Measurements from ENCODE around the gene BFSP2.
A peak's percentile ranks its signal among the peaks of the same experiment; 100 is the strongest.

Gene BFSP2

DNA sequence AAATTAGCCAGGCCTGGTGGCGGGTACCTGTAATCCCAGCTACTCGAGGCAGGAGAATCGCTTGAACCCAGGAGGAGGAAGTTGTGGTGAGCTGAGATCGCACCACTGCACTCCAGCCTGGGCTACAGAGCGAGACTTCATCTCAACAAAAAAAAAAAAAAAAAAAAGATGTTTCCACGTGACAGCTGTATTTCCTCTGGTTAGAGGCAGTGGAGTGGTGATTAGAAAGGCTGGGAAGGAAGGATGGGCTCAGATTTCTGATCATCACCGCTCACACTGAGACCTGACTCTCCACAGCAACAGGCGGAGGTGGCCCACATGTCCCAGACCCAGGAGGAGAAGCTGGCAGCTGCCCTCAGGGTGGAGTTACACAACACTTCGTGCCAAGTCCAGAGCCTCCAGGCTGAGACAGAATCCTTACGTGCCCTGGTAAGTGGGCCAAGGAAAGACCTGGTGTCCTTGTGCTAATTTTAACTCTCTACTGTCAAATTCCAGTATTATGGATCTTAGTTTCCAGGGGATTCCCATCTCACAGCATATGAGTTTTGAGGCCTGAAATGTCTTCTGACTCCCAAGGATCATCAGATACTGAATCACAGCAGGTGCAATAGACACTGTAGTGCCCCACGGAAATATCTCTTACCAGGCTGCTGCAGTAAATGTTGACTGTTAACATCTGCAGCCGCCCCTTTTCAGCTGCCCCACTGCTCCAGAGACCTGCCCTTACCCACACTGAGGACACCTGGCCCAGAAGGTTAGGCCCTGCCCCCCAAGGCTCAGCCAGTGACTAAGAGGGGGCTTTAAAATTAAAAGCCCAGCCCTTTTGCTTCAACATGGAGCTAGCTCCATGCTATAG lies 66.9 kb downstream of the BFSP2 start:
- H3K4me2 ChIP-seq = peak overlapping the region; percentile 31
- H3K4me1 ChIP-seq (ENCODE audit: low read depth, poor library complexity, severe bottlenecking) = peaks cover 97% of the 10 kb centered on the region
- no peak overlapping the region for H2AFZ ChIP-seq (ENCODE audit: low read depth)
- H3K9ac ChIP-seq = no peak overlapping the region; the same call in 1 of the 2 replicates
- H3K79me2 ChIP-seq (ENCODE audit: insufficient read depth, low read depth) = no peaks in the 10 kb centered on the region
- H4K20me1 ChIP-seq (ENCODE audit: insufficient read depth) = no peaks in the 10 kb centered on the region
- H3K27ac ChIP-seq = no peak overlapping the region
- H3K27me3 ChIP-seq (ENCODE audit: insufficient read depth, low read depth) = no peaks in the 10 kb centered on the region
- TF ChIP-seq, protein P1, sequence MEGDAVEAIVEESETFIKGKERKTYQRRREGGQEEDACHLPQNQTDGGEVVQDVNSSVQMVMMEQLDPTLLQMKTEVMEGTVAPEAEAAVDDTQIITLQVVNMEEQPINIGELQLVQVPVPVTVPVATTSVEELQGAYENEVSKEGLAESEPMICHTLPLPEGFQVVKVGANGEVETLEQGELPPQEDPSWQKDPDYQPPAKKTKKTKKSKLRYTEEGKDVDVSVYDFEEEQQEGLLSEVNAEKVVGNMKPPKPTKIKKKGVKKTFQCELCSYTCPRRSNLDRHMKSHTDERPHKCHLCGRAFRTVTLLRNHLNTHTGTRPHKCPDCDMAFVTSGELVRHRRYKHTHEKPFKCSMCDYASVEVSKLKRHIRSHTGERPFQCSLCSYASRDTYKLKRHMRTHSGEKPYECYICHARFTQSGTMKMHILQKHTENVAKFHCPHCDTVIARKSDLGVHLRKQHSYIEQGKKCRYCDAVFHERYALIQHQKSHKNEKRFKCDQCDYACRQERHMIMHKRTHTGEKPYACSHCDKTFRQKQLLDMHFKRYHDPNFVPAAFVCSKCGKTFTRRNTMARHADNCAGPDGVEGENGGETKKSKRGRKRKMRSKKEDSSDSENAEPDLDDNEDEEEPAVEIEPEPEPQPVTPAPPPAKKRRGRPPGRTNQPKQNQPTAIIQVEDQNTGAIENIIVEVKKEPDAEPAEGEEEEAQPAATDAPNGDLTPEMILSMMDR (conservative IDR thresholded peaks at IDR 0.05; ENCODE audit: low read depth, low read length) = no peak
- no peak overlapping the region for H3K4me3 ChIP-seq (IDR thresholded peaks at IDR 0.05; ENCODE audit: insufficient read depth, low read depth, low read length)
- no peaks in the 10 kb centered on the region for H3K36me3 ChIP-seq (ENCODE audit: insufficient read depth)

DNA sequence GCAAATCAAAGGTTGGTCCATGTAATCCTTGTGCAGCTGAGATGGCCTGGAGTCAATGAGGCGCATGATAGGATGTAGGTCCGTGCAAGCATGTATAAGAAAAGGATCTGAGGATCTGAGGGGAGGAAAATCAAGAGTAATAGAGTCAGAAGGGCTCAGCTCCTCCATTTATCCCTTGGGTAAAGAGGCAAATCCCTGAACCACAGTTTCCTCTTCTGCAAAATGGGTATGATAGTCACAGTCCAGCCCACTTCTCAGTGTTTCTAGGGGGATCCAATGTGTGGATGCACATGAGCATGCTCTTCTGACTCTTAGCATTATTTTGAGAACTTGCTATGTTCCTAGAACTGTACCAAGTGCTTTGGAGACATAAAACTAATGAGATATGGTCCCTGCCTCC lies 67.9 kb downstream of the BFSP2 start:
- H3K4me1 ChIP-seq (ENCODE audit: low read depth, poor library complexity, severe bottlenecking) = peaks cover 97% of the 10 kb centered on the region
- H4K20me1 ChIP-seq (ENCODE audit: insufficient read depth) = no peaks in the 10 kb centered on the region
- no peak overlapping the region for H3K4me3 ChIP-seq (IDR thresholded peaks at IDR 0.05; ENCODE audit: insufficient read depth, low read depth, low read length)
- no peak overlapping the region for H3K9ac ChIP-seq
- H3K4me2 ChIP-seq = peak overlapping the region; percentile 35
- H3K27me3 ChIP-seq (ENCODE audit: insufficient read depth, low read depth) = no peaks in the 10 kb centered on the region
- no peak overlapping the region; the same call in 1 of the 2 replicates for H3K27ac ChIP-seq
- no peaks in the 10 kb centered on the region for H3K36me3 ChIP-seq (ENCODE audit: insufficient read depth)
- TF ChIP-seq, protein P1 (conservative IDR thresholded peaks at IDR 0.05; ENCODE audit: low read depth, low read length) = no peak
- peaks cover 1% of the 10 kb centered on the region; the same call in 1 of the 2 replicates for H3K79me2 ChIP-seq (ENCODE audit: insufficient read depth, low read depth)
- H2AFZ ChIP-seq (ENCODE audit: low read depth) = peak overlapping the region; percentile 28; the same call in 1 of the 2 replicates

DNA sequence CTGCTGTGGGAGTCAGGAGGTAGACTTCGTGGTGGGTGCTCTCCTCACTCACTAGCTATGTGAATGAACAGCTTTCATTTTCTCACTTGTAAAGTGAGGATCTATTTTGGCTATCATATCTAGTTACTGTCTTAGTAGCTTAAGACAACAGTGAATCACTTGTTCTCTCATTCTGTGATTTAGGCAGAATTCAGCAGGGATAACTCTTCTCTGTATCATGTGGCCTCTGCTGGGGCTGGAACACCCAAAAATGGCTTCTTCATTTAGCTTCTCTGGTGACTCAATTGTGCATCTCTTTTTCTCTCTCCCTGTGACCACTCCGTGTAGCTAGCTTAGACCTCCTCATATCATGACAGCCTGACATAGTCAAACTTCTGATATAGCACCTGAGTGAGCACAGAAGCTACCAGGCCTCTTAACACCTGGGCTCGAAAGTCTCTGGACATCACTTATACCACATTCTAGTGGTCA lies 68.4 kb downstream of the BFSP2 start:
- Histone ChIP-seq H3K4me1 (ENCODE audit: low read depth, poor library complexity, severe bottlenecking) (peaks cover 97% of the 10 kb centered on the region), H3K79me2 (ENCODE audit: insufficient read depth, low read depth) (peaks cover 5% of the 10 kb centered on the region; the same call in 1 of the 2 replicates), H2AFZ (ENCODE audit: low read depth) (peak overlapping the region; percentile 28; the same call in 1 of the 2 replicates), H3K27ac (no peak overlapping the region; the same call in 1 of the 2 replicates), H3K4me3 (IDR thresholded peaks at IDR 0.05; ENCODE audit: insufficient read depth, low read depth, low read length) (no peak overlapping the region), H4K20me1 (ENCODE audit: insufficient read depth) (no peaks in the 10 kb centered on the region), H3K9ac (no peak overlapping the region), H3K27me3 (ENCODE audit: insufficient read depth, low read depth) (no peaks in the 10 kb centered on the region), H3K4me2 (peak overlapping the region; percentile 35), H3K36me3 (ENCODE audit: insufficient read depth) (no peaks in the 10 kb centered on the region)
- TF ChIP-seq, protein P1 (conservative IDR thresholded peaks at IDR 0.05; ENCODE audit: low read depth, low read length) = no peak

DNA sequence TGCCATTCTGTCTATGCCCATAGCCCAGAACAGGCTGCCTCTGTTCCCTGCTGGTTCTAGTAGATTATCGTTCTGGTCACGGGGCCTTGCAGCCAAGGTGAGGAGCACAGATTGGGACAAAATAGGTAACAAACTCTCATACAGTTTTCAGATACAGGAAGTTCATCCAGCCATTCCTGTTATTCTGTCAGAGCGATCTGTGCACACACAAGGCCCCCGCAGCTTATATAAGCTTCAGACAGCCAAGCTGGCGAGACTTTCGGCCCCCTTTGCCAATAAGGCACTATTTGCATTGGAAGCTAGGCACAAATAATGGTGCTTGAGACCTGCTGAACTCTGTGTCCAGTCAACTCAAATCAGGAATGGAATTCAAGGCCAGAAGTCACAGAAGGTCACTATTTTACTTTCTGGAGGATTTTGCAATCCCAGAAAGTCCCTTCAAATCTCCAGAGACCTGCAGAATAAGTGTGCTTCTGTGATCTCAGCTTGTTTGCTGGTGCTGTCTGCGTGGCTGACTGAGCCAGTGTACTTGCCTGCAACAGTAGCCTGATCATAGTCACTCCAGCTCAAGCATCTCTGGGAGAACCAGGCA lies 69.4 kb downstream of the BFSP2 start:
- Histone ChIP-seq H3K9ac (no peak overlapping the region), H4K20me1 (ENCODE audit: insufficient read depth) (no peaks in the 10 kb centered on the region), H3K27ac (no peak overlapping the region), H3K4me3 (IDR thresholded peaks at IDR 0.05; ENCODE audit: insufficient read depth, low read depth, low read length) (no peak overlapping the region), H2AFZ (ENCODE audit: low read depth) (no peak overlapping the region), H3K79me2 (ENCODE audit: insufficient read depth, low read depth) (peaks cover 5% of the 10 kb centered on the region; the same call in 1 of the 2 replicates), H3K4me2 (no peak overlapping the region), H3K36me3 (ENCODE audit: insufficient read depth) (no peaks in the 10 kb centered on the region), H3K4me1 (ENCODE audit: low read depth, poor library complexity, severe bottlenecking) (peaks cover 95% of the 10 kb centered on the region), H3K27me3 (ENCODE audit: insufficient read depth, low read depth) (no peaks in the 10 kb centered on the region)
- TF ChIP-seq, protein P1 (conservative IDR thresholded peaks at IDR 0.05; ENCODE audit: low read depth, low read length) = no peak

Data from KMS-11 (cell line).